ENCODE results near the gene TVP23C.
A peak's percentile ranks its signal among the peaks of the same experiment; 100 is the strongest.

Gene TVP23C

GRCh38 chr17:15501793-15502192, 61.5 kb downstream of the TVP23C start:
- DNase-seq (ENCODE audit: low read depth, low spot score) = no peak
- no peak overlapping the region for H3K27ac ChIP-seq

- DNase-seq (ENCODE audit: low read depth, low spot score) = no peak
- H3K27ac ChIP-seq = no peak overlapping the region
These were observed 62.0 kb downstream of the TVP23C start for GRCh38 chr17:15501282-15501681.

GRCh38 chr17:15498107-15498506, 65.2 kb downstream of the TVP23C start:
- no peak overlapping the region for H3K27ac ChIP-seq
- DNase-seq (ENCODE audit: low read depth, low spot score) = no peak

GRCh38 chr17:15496735-15497670, 66.3 kb downstream of the TVP23C start:
- H3K27ac ChIP-seq = no peak overlapping the region
- no peak for DNase-seq (ENCODE audit: low read depth, low spot score)

- no peak overlapping the region for H3K27ac ChIP-seq
- no peak for DNase-seq (ENCODE audit: low read depth, low spot score)
These were observed 68.5 kb downstream of the TVP23C start for GRCh38 chr17:15494821-15495220.

GRCh38 chr17:15493693-15494035, 69.6 kb downstream of the TVP23C start:
- H3K27ac ChIP-seq = no peak overlapping the region
- no peak for DNase-seq (ENCODE audit: low read depth, low spot score)

GRCh38 chr17:15492791-15493692, 70.2 kb downstream of the TVP23C start:
- no peak for DNase-seq (ENCODE audit: low read depth, low spot score)
- H3K27ac ChIP-seq = no peak overlapping the region

- H3K27ac ChIP-seq = no peak overlapping the region
- no peak for DNase-seq (ENCODE audit: low read depth, low spot score)
These were observed 71.1 kb downstream of the TVP23C start for GRCh38 chr17:15492186-15492585.

- peak overlapping the region; percentile 59 for H3K27ac ChIP-seq
- no peak for DNase-seq (ENCODE audit: low read depth, low spot score)
These were observed 72.5 kb downstream of the TVP23C start for GRCh38 chr17:15490634-15491261.

GRCh38 chr17:15488557-15488956, 74.7 kb downstream of the TVP23C start:
- no peak for DNase-seq (ENCODE audit: low read depth, low spot score)

GRCh38 chr17:15485045-15485444, 78.2 kb downstream of the TVP23C start:
- no peak overlapping the region for H3K27ac ChIP-seq

More at GRCh38 chr17:15488557-15488956, 74.7 kb downstream of the TVP23C start:
- no peak overlapping the region for H3K27ac ChIP-seq

GRCh38 chr17:15483431-15483830, 79.9 kb downstream of the TVP23C start:
- DNase-seq (ENCODE audit: low read depth, low spot score) = no peak
- no peak overlapping the region for H3K27ac ChIP-seq

More at GRCh38 chr17:15485045-15485444, 78.2 kb downstream of the TVP23C start:
- no peak for DNase-seq (ENCODE audit: low read depth, low spot score)

- DNase-seq (ENCODE audit: low read depth, low spot score) = no peak
- H3K27ac ChIP-seq = no peak overlapping the region
These were observed 80.8 kb downstream of the TVP23C start for GRCh38 chr17:15482476-15482875.

- no peak overlapping the region for H3K27ac ChIP-seq
- no peak for DNase-seq (ENCODE audit: low read depth, low spot score)
These were observed 81.8 kb downstream of the TVP23C start for GRCh38 chr17:15481481-15481880.

GRCh38 chr17:15480204-15480603, 83.1 kb downstream of the TVP23C start:
- H3K27ac ChIP-seq = no peak overlapping the region
- no peak for DNase-seq (ENCODE audit: low read depth, low spot score)

- H3K27ac ChIP-seq = no peak overlapping the region
- DNase-seq (ENCODE audit: low read depth, low spot score) = no peak
These were observed 83.6 kb downstream of the TVP23C start for GRCh38 chr17:15479703-15480102.

GRCh38 chr17:15478845-15479244, 84.4 kb downstream of the TVP23C start:
- H3K27ac ChIP-seq = no peak overlapping the region
- DNase-seq (ENCODE audit: low read depth, low spot score) = no peak

- no peak overlapping the region for H3K27ac ChIP-seq
- no peak for DNase-seq (ENCODE audit: low read depth, low spot score)
These were observed 87.5 kb downstream of the TVP23C start for GRCh38 chr17:15475631-15476354.

- no peak for DNase-seq (ENCODE audit: low read depth, low spot score)
- no peak overlapping the region for H3K27ac ChIP-seq
These were observed 90.4 kb downstream of the TVP23C start for GRCh38 chr17:15472891-15473290.

- DNase-seq (ENCODE audit: low read depth, low spot score) = no peak
- H3K27ac ChIP-seq = no peak overlapping the region
These were observed 92.7 kb downstream of the TVP23C start for GRCh38 chr17:15470536-15470935.
